Anterior cingulate cortex (tissue), 58 donors: ENCODE measurements around the gene FCRL3.

Experiments used
- DNase-seq, 58 donors: peaks; one replicate each; lab custom pipeline; 2025; lab: John Stamatoyannopoulos, UW

FCRL3 gene

DNA sequence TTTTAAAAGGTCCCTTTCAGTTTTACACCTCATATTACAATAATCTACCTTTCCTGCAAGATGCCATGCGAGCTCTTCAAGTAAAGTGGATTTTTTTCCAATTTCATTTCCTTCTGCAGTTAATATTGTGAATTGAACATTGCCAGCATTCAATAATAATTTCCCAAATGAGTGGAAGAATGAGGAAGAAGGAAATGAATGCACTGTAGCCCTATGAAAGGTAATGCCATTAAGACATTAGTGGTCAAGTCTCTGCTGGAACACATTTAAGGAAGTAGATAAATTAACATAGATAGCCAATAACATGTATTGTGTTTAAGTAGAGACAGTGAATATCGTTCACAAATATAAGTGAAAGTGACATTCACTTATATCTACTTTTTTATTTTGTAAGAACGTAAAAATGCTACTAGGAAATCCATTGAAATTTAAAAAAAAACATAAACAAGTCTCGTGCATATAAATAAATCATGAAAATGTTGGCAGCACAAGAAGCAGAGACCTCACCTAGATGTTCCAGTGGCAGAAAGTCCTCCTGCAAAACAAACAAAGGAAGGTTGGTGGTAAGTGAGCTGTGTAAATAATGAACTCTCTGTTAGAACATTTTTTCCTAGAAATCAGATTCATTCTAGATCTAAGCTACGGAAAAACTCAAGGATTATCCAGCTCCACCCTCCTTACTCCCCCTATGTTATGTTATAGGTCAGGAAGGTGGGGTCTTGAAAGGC is 17.7 kb downstream of the FCRL3 start:
- no peak for DNase-seq

DNA sequence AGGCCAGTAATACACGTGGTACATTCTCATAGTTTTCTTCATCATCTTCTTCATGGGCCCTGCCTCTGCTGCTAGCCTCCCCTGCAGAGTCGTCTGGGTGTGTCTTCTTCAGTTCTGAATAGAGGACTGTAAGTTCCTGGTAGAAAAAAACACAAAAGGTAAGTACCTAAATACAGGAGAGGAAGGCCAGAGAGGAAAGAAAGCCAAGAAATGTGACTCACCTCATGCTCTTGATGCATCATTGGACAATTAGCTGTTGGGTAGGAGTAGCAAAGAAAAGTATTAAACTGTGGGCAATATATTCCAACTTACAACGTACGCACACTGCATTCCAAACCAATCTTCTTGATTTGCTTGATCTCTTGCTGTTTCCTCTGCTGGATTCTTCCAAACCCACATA is 21.8 kb downstream of the FCRL3 start:
- no peak for DNase-seq

DNA sequence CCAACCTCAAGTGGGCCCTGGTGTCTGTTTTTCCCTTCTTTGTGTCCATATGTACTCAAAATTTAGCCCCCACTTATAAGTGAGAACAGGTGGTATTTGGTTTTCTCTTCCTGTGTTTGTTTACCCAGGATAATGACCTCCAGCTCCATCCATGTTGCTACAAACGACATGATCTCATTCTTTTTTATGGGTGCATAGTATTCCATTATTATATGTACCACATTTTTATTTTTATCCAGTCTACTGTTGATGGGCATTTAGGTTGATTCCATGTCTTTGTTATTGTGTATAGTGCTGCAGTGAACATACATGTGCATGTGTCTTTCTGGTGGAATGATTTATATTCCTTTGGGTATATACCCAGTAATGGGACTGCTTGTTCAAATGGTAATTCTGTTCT is 27.6 kb downstream of the FCRL3 start:
- DNase-seq = no peak

DNA sequence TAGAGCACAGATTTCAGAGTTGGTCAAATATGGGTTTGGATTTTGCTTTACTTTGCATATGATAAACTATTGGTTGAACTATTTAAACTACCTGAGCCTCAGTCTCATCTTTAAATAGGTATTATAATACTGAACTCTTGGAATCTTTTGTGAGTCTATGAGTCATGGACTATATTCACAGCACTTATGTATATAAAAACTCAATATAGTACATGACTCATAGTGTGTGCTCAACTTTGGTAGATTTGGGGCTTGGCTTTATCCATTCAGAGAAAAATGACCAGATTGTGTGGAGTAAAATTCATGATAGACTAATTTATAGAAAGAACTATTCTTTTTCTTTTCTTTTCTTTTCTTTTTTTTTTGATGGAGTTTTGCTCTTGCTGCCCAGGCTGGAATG is 28.7 kb downstream of the FCRL3 start:
- DNase-seq = no peak

DNA sequence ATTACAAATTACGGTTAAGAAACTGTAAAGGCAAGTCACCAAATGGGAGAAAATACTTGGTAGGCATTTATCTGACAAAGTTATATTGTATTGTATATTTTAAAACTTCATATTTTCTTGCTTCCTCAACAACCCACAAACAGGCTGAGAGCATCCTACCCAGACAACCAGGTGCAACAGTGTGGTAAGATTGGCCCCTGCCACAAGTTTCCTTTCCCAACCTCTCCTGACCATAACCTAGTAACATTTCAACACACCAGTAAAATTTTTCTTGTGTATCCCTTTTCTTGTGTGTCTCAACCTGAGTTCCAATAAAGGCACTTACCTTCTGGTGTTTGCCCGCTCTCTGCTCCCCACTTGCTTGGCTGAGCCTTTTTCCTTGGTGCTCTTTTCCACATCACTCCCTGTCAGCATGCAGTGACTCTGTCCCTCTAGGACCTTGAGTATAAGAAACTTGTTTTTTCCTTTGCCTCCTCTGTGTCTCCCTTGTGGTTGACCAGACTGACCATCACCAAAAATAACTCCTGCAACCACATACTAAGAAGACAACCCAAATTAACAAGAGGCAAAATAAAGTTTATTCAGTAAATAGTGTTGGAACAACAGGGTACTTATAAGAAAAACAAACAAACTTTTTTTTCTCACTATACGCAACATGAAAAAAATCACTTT is 40.9 kb downstream of the FCRL3 start:
- DNase-seq = no peak

DNA sequence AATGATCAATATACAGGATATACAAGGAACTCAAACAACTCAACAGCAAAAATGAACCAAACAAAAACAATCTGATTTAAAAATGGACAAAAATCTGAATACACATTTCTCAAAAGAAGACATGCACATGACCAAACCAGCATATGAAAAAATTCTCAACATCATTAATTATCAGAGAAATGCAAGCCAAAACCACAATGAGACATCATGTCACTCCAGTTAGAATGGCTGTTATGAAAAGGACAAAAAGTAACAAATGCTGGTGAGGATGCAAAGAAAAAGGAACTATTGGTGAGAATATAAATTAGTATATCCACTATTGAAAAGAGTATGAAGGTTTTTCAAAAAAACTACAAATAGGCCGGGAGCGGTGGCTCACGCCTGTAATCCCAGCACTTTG is 42.0 kb downstream of the FCRL3 start:
- no peak for DNase-seq

DNA sequence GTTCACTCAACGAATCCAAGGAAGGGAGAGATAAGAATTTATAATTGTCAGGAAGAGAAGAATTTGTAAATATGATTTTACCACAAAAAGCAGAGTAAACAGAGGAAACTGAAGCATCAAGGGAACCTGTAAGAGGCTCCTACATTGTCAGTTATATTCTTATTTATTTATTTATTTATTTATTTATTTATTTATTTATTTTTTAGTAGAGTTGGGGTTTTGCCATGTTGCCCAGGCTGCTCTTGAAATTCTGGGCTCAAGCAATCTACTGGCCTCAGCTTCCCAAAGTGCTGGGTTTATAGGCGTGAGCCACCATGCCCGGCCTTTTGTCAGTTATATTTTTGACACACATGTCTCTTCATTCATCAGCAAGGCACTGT is 47.1 kb downstream of the FCRL3 start:
- no peak for DNase-seq

DNA sequence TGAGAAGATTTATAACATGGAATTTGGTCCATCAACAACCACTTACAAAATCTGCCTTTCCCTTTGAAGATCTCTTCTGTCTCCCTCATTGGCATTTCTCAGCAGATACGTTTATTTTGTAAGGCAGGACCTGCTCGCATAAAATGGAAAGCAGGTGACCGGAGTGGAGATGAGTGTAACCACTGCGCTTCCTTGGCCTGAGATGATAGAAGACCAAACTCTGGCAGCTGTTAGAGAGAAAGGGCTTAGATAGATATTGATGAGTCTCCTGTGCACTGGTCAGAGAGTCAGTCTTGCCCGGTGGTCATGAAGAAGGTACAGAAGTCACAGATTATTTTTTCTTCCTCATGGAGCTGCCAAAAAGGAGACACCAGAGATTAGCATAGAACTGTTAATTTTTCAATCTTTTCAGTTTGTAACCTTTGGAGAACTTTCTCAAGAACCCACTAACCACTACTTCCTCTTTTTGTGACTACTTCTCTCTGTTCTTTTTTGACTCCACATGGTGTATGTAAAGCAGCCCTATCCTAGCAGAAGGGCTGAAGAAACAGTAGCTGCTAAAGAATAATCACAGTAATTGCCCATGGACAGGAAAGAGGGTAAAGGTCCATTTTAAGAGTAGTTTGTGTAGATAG is 47.6 kb downstream of the FCRL3 start:
- DNase-seq = no peak

DNA sequence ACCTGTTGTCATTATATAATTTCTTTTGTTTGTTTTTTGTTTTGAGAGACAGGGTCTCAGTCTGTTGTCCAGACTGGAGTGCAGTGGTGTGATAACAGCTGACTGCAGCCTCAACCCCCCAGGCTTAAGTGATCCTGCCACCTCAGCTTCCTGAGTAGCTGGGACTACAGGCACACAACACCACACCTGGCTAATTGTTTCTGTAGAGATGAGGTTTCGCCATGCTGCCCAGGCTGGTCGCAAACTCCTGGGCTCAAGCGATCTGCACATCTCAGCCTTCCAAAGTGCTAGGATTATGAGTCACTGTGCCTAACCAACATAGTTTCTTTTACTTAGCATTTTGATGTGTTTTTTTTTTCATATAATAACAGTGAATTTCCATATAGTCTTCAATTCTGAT is 52.3 kb downstream of the FCRL3 start:
- DNase-seq = no peak

DNA sequence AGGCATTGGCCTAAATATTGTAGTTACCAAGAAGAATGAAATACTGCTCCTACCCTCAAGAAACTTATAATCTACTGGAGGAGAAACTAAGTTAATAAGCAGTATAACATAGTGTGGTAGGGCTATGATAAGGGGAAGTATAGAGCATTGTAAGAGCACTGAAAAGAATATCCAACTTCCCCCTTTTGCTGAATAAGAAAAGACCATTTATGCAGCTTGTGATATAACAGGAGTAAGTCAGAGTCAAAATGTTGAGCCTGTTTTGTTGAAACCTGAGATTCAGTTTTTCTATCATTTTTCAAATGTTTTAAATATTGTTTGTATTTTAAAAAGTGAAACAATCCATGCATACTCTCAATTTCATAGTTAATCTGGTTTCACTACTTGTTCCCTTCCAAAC is 54.4 kb downstream of the FCRL3 start:
- DNase-seq = no peak

DNA sequence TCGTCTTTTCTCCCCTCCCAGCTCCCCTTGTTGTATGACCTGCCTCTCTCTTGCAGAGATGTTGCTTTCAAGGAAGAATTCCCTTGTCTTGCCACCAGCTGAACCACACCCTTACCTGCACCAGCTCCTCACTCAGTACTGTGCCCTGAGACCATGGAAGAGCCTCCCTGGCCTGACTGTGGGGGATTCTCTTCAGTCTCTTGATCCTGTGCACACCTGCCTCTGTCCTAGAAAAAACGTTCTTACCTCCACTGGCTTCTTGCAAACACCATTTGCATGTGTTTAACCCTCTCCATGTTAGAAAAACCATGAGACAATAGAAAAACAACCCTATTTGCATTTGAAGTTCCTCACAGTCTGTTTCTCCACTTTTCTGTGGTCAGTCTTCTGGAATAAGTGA is 59.4 kb downstream of the FCRL3 start:
- DNase-seq = no peak

DNA sequence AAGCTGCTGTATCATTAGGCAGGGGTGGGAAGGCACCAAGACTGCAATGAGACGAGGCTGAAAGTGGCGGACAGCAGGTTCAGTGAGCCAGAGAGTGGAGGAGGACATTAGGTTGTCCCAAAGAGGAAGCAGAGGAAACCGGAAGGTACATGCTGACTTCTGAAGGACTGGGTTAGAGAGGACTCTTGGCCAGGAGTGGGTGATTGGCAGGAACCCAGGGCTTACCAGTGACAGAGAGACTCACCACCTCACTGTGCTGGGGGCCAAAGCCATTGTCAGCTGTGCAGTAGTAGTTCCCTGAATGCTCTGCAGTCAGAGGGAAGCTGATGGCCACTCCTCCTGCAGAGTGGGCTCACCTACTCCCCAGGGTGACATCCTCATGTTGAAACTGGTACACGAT is 60.8 kb downstream of the FCRL3 start:
- DNase-seq = no peak

DNA sequence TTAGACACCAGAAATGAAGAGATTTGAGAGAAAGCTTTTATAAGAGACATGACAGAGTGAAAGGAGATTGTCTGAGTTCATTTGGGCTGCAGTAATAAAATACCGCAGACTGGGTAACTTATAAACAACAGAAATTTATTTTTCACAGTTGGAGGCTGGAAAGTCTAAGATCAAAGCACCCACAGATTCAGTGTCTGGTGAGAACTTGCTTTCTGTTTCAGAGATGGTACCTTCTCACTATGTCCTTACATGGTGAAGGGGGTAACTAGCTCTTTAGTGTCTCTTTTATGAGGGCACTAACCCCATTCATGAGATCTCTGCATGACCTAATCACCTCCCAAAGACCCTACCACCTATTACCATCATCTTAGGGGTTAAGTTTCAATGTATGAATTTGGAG is 71.8 kb downstream of the FCRL3 start:
- no peak for DNase-seq
